Lung (tissue), 12 donors: ENCODE results near the gene SP140L. TPM values are rescaled to one million over a fixed set of nuclear protein-coding genes. Genes with fewer than 3 reads are reported as not detected.

Experiments
- ATAC-seq: fragments of 200-7000 bp; cut with Tn5 transposase; one replicate; pipeline ENCODE4 v1.9.1; 2020; ENCODE audit warnings: moderate number of reproducible peaks; ENCODE audit not compliant: insufficient read depth, low FRiP score
- DNase-seq, 3 donors: peaks; one replicate each; pipeline ENCODE4 v3.0.0-alpha.2; 2013 to 2017
- H3K27ac ChIP-seq, 2 donors: one replicate each; pipeline ENCODE4 v1.5.1; 2013; ENCODE audit warnings: mild to moderate bottlenecking in 2 of 2, moderate library complexity in 2 of 2, control low read depth in 1 of 2, inconsistent platforms in 1 of 2, low read depth in 1 of 2, low read length in 1 of 2
- H3K27me3 ChIP-seq, 3 donors: one replicate each; pipeline ENCODE4 v1.5.1; 2013; ENCODE audit warnings: low read length in 2 of 3; ENCODE audit not compliant: control insufficient read depth in 3 of 3, insufficient read depth in 3 of 3
- H3K36me3 ChIP-seq, 4 donors: one replicate each; pipeline ENCODE4 v1.5.1; 2013; ENCODE audit warnings: low read length in 4 of 4, mild to moderate bottlenecking in 1 of 4, moderate library complexity in 1 of 4; ENCODE audit not compliant: control insufficient read depth in 4 of 4, insufficient read depth in 4 of 4
- H3K4me1 ChIP-seq, 5 donors: one replicate each; pipeline ENCODE4 v1.5.1; 2013; ENCODE audit warnings: low read length in 5 of 5, mild to moderate bottlenecking in 2 of 5, moderate library complexity in 1 of 5; ENCODE audit not compliant: control insufficient read depth in 5 of 5, insufficient read depth in 5 of 5
- H3K4me3 ChIP-seq: one replicate; pipeline ENCODE4 v1.5.1; 2013; ENCODE audit warnings: mild to moderate bottlenecking, control low read depth, moderate library complexity
- H3K9ac ChIP-seq, 2 donors: one replicate each; pipeline ENCODE4 v1.5.1; 2013; ENCODE audit warnings: low read length in 2 of 2, control low read depth in 1 of 2; ENCODE audit not compliant: insufficient read depth in 1 of 2
- H3K9me3 ChIP-seq, 4 donors: one replicate each; pipeline ENCODE4 v1.5.1; 2013; ENCODE audit warnings: low read length in 3 of 4, mild to moderate bottlenecking in 1 of 4, moderate library complexity in 1 of 4; ENCODE audit not compliant: control insufficient read depth in 4 of 4, insufficient read depth in 3 of 4
- CTCF ChIP-seq: IDR thresholded peaks from 2 replicates; pipeline ENCODE4 v1.5.1; 2012; ENCODE audit warnings: mild to moderate bottlenecking; ENCODE audit errors: control extremely low read depth, extremely low read depth
- WGBS, 2 donors: extraction: QIAGEN DNeasy Blood & Tissue Kit; methylation state at CpG; one replicate each; pipeline ENCODE4 v1.1.7; 2013; 5-methylcytosine and 5-hydroxymethylcytosine counted together
- polyA plus RNA-seq, 2 donors: library from polyadenylated mRNA; stranded (reverse); fragments of 200-250 nt; gene quantifications; one replicate each; pipeline ENCODE4 v1.2.1, GENCODE V29; 2013
- total RNA-seq, 2 donors: library from RNA; depleted of rRNA in 1 of 2; stranded (reverse); fragments of >200 nt in 1 of 2; gene quantifications; one replicate each; pipeline ENCODE4 v1.2.1, GENCODE V29; 2014 to 2021
- donor health status: control.
- donor health status: control.
- donor health status: Bipolar disorder and iron deficiency.
- donor health status: healthy.
- donor health status: DM: yes; HTN: yes; CAD: no.

Gene SP140L
- total and polyA plus RNA-seq, 4 donors: 15.2 to 30.3 (median 17.4) TPM

GRCh38 chr2:230441227-230441897, 114.4 kb downstream of the SP140L start:
- no peak for TF ChIP-seq CTCF
- Histone ChIP-seq H3K27me3 (no peaks in the 10 kb centered on the region), H3K36me3 (peaks cover 2 to 18% (median 11%) of the 10 kb centered on the region in 4 donors), H3K4me3 (no peak overlapping the region), H3K9me3 (peaks cover 0 to under 1% (median under 1%) of the 10 kb centered on the region in 4 donors), H3K27ac (no peak overlapping the region), H3K4me1 (peaks cover 0 to 7% (median 1%) of the 10 kb centered on the region in 5 donors), H3K9ac (no peak overlapping the region)
- WGBS, 2 donors: 32 to 53% methylated on average over 4 of the region's 4 CpGs
- peak in 1 of 3 donors; percentile 16 for DNase-seq
- ATAC-seq: no peak

- ATAC-seq: no peak
Measured at GRCh38 chr2:230443541-230443940, 116.5 kb downstream of the SP140L start.

GRCh38 chr2:230444832-230445231, 117.8 kb downstream of the SP140L start:
- DNase-seq (no peak), ATAC-seq (no peak)
- no peak for TF ChIP-seq CTCF
- H3K4me1 ChIP-seq: peaks cover 0 to 12% (median 4%) of the 10 kb centered on the region in 5 donors
- H3K9ac ChIP-seq: no peak overlapping the region
- no peaks in the 10 kb centered on the region for H3K9me3 ChIP-seq
- no peaks in the 10 kb centered on the region for H3K27me3 ChIP-seq
- WGBS, 2 donors: 75 to 79% methylated on average over 2 of the region's 2 CpGs
- H3K4me3 ChIP-seq: no peak overlapping the region
- H3K36me3 ChIP-seq: peaks cover 6 to 33% (median 27%) of the 10 kb centered on the region in 4 donors
- H3K27ac ChIP-seq: no peak overlapping the region

More at GRCh38 chr2:230443541-230443940, 116.5 kb downstream of the SP140L start:
- Histone ChIP-seq H3K36me3 (peaks cover 6 to 26% (median 17%) of the 10 kb centered on the region in 4 donors), H3K9ac (no peak overlapping the region), H3K27me3 (no peaks in the 10 kb centered on the region), H3K27ac (no peak overlapping the region), H3K4me1 (peaks cover 0 to 12% (median 4%) of the 10 kb centered on the region in 5 donors), H3K9me3 (no peaks in the 10 kb centered on the region), H3K4me3 (no peak overlapping the region)
- DNase-seq: no peak
- TF ChIP-seq CTCF: no peak
- 89 to 98% methylated on average over 2 of the region's 2 CpGs for WGBS, 2 donors
